ENCODE measurements around the gene IGSF11.
"Not testable (repeated sequence)": the region's sequence is repeated elsewhere in the genome, so short reads cannot be mapped to it uniquely, and the experiment has no call there.

The IGSF11 gene

DNA sequence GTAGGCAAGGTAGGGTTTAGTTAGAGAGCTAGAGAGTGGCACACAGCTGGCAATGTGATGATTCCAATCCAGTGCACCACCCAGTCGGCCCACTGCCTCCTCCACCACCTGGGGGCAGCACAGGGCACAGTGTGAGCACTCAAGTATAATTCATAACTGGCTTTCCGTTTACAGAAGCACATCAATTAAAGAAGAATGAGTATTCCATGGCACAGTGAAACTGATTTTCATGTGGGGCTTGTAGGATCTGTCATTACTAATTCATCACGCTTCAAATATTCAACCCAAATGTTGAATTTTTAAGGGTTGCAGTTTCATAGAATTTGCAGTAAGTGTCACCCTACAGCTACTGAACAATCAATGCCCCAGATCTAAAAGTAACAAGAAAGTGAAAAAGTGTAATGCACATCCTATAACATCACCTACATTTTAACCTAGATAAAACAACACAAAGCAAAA lies 149.9 kb downstream of the IGSF11 start:
- peak; percentile 17 for DNase-seq (ENCODE audit: low read depth, low spot score)

DNA sequence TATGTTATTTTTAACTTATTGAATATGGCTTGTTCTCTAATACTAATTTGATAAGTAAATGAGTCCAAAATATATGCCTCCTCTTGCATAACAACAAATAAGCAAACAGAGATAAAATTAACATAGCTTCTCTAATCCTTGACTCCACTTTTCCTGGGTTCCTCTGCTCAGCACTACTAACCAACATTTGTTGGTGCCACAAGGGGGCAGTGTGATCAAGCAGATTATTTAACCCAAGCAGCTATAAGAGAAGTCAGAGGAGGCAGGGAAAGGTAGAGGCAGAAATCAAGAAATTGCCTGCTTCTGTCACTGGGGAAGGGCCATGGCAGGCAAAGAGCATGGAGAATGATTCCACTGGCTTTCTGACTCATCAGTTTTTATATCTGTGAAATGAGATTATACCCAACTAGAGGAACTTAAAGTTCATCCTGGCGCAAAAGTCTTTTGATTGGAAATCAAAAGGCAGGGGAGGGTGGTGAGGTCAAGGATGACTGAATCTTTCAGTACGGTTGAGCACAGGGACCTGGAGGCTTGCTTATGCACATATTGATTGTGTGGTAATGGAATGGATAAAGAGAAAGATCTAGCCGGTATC lies 152.2 kb downstream of the IGSF11 start:
- peak; percentile 24 for DNase-seq (ENCODE audit: low read depth, low spot score)

DNA sequence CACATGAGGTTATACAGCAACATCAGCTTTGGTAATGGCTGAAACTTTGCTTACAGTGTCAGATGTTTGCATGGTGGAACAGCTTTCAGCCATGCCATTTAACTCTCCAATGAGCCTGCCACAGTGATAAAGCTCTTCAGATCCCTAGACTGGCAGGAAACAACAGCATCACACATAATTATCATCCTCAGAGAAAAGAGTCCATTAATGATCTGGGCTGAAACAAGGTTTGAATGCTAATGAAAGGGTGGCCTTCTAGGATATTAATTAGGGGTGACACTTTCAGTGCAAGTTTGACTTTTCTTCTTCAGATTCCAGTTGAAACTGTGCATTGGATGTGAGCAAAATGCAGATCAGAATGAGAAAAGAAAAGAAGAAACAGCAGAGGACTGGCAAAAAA lies 166.6 kb downstream of the IGSF11 start:
- no peak for DNase-seq (ENCODE audit: low read depth, low spot score)

DNA sequence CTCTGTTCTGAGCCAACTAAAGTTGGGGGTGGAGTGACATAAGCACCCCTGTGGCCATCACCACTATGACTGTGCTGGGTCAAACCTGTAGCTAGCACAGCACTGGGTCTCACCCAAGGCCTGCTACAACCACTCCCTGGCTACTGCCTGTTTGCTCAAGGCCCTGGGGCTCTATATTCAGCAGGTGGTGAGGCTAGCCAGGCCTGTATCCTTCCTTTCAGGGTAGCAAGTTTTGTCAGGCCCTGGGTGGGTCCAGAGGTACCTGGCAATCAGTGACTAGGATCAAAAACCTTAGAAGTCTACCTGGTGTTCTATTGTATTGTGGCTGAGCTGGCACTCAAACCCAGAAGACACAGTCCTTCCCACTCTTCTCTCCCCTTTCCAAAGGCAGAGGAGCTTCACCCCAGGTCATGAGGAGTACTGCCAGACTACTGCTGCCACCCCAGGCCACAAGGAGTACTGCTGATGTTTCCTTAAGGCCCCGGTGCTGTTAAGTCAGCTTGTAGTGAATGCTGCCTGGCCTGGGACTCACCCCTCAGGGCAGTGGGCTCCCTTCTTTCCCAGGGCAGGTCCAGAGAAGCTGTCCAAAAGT lies 170.8 kb downstream of the IGSF11 start:
- DNase-seq (ENCODE audit: low read depth, low spot score): no peak

DNA sequence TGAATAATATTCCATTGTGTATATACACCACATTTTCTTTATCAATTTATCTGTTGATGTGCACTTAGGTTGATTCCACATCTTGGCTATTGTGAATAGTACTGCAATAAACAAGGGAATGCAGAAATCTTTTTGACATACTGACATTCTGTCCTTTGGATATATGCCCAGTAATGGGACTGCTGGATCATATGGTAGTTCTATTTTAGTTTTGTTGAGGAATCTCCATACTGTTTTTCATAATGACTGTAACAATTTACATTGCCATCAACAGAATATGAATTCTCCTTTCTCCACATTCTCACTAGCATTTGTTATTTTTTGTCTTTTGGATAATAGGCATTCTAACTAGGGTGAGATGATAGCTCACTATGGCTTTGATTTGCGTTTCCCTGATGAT lies 174.7 kb downstream of the IGSF11 start:
- DNase-seq (ENCODE audit: low read depth, low spot score): no peak

DNA sequence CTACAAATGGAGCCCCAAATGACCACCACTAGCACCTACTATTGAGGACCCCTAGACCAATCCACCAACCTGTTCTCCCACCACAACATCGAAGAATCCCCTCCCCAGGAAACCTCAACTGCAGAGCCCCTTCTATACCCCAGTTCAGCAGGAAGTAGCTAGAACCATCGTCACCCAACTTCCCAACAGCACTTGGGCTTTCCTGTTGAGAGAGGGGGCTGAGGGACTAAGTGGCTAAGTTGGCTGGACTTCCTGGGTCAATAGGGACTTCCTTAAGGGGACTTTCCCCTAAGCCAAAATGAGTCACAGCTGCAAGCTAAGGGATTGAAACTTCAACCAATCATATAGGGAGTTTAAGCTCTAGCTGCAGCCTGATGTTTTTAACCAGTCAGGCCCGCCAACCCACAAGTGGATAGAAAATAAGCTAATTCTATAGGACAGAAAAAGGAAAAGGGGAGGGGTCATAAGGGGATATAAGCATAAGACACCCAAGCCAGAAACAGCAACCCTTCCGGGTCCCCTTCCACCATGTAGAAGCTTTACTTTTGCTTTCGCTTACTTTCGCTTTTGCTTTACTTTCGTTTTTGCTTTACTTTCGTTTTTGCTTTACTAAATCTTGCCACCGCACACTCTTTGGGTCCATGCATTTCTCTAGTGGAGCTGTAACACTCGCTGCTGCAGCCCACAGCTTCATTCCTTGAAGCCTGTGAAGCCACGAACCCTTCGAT lies 183.0 kb downstream of the IGSF11 start:
- DNase-seq (ENCODE audit: low read depth, low spot score): not testable (repeated sequence)

DNA sequence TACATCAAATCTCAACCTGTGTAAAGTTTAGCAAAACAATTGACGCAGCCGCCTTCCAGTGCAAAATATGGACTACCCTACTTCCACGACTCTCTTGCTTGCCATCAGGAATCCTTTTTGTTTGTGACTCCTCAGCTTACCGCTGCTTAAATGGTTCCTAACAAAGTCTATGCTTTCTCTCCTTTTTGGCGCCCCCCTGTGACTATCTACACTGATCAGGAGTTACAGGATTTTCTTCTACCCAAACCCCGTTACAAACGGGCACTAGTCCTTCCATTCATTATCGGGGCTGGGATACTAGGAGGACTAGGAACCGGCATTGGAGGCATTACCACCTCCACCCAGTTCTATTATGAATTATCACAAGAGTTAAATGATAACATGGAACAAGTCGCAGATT lies 184.0 kb downstream of the IGSF11 start:
- no peak for DNase-seq (ENCODE audit: low read depth, low spot score)
